GM21381 (cell line): ENCODE measurements around the gene WDR26.

Source experiments
- ATAC-seq: cut with Tn5 transposase; IDR thresholded peaks from one replicate; pipeline ENCODE4 v1.9.1; 2021; ENCODE audit warnings: mild to moderate bottlenecking, moderate library complexity; ENCODE audit not compliant: unreplicated experiment

Gene WDR26

GRCh38 chr1:224402472-224403036, 32.0 kb downstream of the WDR26 start:
- ATAC-seq = no peak

- no peak for ATAC-seq
These were observed 34.7 kb downstream of the WDR26 start for GRCh38 chr1:224399887-224400286.

DNA sequence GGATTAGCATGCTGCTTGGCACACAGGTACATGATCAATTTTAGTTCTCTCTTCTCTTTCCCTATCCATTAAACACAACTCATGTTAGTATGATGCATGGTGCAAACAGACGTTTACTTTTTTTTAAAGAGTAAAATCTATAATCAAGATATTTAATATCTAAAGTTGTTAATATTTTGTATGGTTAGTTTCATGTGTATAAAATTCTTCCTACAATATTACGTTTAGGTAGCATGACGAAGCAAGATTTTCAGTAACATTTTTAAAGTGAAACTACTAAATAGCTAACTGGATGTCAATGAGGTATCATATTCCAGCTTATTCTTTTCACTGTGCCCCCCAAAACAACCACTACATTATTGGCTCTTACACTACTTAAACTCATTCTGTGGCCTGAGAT, 41.3 kb downstream of the WDR26 start:
- no peak for ATAC-seq

- ATAC-seq = no peak
These were observed 42.0 kb downstream of the WDR26 start for GRCh38 chr1:224392411-224393249.

- no peak for ATAC-seq
These were observed 44.1 kb downstream of the WDR26 start for GRCh38 chr1:224390517-224390916.

DNA sequence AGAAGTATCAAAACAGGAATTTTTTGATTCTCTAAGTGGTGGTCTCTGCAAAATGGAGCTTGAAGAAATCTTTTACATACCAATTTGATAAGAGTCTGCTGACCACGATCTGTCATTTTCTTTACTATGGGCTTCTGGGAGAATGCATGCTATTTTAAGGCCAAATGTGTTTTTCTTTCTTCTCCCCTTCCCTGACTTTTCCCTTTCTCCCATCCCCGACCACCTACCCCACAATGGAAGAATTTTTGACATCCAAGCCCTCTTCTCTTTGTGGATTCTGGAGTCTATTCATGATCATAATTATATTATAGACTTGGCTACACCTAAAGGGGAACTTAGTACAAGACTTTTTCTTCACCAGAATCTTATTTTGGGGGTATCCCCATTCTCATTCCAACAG, 46.7 kb downstream of the WDR26 start:
- ATAC-seq = no peak

- no peak for ATAC-seq
These were observed 47.2 kb downstream of the WDR26 start for GRCh38 chr1:224387302-224387912.

DNA sequence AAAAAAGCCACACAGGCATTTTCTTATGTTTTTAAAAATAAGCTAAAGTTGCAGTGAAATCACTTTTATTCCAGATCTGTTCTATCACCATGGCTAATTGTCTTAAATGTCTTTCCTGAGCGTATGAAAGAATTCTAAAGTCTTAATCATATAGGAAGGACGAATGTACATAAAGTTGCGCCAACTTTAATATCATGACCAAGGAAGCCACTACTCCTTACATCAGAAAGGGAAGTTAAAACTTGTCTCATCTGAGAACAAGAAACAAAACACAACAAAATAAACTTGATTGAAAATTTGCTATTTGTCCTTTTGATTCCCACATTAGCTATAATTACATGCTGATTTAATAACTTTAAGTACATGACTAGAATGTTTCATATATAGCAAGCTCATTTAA, 51.4 kb downstream of the WDR26 start:
- ATAC-seq = no peak

GRCh38 chr1:224381880-224382548, 52.6 kb downstream of the WDR26 start:
- ATAC-seq = no peak

GRCh38 chr1:224380003-224380402, 54.6 kb downstream of the WDR26 start:
- peak; percentile 65 for ATAC-seq

DNA sequence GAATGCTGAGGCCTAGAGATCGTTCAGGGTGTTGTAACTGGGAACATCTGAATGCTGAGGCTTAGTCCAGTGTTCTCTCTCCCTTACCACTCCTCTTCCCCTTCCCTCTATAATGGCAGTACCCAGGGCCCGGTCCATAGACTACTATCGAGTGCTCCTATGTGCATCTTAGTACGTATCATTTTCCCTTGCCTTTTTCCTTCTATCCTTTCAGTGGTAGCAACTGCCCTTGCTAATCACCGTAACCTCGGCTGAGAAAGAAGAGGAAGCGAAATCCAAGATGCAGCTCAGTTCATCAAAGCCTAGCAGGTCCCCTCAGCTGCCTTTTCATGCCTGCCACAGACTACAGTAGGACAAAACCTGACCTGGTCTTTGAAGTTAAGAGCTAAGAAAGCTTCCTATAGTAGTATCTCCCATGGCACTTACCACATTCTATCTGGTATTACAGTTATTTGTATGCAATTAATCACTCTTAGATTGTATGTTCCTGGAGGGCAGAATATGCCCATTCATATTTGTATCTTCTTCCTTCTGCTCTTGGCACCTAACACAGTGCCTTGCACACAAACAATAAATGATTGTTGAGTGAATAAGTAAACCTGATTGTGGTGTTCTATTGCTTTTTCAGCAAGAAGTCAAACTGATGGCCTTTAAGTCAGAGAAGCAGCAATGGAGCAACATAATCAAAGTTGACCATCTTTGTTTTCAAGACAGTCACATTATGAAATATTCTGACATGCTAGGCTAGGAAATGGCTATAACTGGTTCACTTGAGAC, 55.6 kb downstream of the WDR26 start:
- ATAC-seq = peak; percentile 33

GRCh38 chr1:224377676-224378006, 57.0 kb downstream of the WDR26 start:
- peak; percentile 66 for ATAC-seq

- no peak for ATAC-seq
These were observed 59.5 kb downstream of the WDR26 start for GRCh38 chr1:224375059-224375458.

DNA sequence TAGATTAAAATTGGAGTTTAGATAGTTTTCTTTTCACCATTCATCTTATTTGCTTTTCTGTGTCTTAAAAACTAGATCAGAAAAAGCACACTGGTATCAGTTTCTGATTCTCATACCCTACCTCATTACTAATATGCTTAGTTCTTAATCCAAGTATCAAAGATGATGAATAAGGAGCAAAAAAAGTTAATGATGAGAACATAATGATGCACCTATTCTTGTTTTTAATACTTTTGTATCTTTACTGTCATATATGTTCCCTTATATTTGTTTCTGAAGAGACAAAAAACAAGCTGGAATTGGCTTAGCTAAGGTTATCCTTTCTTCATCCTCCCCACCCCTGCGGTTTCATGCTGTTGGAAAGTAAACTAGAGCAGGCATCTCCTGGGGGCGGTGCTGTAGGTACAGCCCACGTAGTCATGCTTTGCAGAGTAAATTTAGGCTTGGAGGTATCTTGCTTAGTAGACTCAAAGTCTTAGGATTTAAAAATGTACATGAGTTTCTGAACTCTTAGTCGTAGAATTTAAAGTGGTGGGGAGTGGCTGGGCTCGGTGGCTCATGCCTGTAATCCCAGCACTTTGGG, 61.5 kb downstream of the WDR26 start:
- ATAC-seq = no peak

DNA sequence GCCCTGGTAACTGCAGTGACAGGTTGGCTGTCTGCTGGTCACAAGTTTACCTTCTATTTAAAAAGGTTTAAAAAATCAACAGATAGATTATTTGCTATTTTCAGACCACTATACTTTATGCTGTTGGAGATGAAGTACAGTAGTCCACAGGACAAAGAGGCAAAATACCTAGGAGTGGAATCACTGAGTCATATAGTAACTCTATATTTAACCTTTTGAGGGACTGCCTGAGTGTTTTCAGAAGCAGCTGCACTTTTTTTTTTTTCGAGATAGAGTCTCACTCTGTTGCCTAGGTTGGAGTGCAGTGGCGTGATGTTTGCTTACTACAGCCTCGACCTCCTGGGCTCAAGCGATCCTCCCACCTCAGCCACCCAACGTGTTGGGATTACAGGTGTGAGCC, 66.2 kb downstream of the WDR26 start:
- peak; percentile 82 for ATAC-seq

DNA sequence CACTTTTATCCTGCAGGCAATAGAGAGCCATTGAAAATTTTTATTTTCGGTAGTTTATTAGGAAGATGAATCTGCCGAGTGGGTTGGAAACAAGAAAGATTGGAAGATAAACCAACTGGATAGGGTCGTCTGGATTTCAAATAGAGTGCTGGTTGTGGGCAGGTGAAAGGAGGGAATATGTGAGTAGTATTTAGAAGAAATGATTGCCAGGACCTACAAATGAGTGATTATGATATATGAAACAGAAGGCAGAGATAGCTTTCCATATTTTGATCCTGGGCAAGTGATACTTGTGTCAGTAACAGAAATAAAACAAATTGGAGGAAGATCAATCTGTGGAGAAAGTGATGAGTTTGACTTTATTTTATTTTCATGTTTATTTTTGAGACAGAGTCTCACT, 75.4 kb downstream of the WDR26 start:
- ATAC-seq = no peak

GRCh38 chr1:224358237-224358636, 76.4 kb downstream of the WDR26 start:
- no peak for ATAC-seq

DNA sequence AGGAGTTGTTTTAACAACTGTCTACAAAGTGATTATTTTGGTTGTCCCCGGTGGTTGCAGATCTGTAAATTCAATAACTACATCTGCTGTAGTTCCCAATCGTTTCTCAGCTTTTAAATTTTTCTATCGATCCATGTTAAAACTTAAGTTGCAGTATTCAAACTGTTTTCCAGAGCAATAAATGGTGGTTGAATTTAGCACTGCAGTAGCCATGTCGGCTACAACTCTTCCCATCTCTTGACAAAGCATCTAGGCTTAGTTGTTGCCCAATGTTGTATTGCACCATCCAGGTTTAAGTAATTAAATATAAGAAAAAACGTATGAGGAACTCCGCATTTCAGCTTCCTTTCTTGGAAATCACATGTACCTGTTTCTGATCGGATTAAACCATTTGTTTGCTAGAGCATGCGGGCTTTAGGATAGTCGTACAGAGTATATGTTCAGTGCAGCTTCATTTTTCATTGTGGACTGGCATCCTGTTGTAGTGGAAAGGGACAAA, 76.9 kb downstream of the WDR26 start:
- ATAC-seq = no peak

DNA sequence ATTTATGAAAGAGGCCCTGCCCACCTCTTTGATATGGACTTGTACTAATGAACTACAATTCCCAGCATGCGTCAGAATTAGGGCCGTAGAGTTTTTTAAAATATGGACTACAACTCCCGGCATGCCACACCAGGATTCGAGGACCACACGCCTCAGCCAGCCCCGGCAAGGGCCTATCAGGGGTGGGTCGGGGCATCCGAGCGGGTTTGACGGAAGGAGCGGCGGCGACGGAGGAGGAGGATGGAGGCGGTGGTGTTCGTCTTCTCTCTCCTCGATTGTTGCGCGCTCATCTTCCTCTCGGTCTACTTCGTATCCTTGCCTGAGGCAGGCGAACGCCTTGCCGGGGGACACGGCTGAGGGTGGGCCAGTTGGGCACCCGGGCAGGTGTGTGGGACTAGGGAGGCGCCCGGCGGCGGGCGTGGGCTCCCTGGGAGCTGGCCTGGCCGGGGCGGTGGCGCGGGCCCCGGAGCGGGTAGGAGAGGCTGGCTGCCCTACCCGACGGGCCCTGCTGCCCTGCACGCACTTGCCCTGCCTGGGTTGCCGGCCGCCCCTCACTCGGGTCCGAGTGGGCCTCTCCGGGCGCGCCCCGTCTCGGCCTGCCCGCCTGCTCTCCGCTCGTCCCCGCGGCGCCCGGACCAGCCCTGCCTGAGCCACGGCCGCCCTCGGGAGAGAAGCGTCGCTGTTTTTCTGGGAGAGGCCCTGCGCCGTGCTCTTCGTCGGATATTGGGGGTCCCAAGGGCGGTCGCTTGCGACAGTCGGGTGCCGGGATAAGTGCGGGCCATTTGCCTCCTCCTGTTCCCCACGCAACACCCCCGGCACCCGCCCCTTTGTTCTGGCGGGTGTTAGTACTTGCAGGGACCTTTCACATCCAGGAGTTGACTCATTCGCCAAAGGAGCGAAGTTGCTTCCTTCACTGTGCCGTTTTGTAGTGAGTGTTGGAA, 77.6 kb downstream of the WDR26 start, which contains the start of gene CNIH4:
TSS of gene CNIH4 (plus strand) at position 195 of the 941 bp plus-strand sequence. CDS start at position 241, 46 bp downstream.
- ATAC-seq = peak; percentile 97
